Measurements from ENCODE around the gene TCEANC2.

DNA sequence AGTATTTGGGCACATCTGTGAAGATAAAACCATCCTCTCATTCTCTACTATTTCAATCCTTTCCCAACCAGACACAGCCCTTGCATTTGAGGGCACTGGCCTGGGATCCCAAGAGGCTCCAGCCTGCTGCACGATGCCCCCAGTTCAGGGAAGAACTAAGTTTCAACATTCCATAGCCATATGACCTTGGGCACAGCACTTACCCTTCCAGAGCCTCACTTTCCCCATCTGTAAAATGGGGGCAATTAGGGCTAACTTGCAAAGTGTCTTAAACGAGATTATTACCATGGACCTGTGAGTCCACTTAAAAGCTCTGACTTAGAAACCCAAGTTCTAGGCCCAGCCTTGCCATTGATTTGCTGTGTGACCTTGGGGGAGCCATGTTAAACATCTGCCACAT lies 76.5 kb downstream of the TCEANC2 start:
- TF ChIP-seq, protein P1, sequence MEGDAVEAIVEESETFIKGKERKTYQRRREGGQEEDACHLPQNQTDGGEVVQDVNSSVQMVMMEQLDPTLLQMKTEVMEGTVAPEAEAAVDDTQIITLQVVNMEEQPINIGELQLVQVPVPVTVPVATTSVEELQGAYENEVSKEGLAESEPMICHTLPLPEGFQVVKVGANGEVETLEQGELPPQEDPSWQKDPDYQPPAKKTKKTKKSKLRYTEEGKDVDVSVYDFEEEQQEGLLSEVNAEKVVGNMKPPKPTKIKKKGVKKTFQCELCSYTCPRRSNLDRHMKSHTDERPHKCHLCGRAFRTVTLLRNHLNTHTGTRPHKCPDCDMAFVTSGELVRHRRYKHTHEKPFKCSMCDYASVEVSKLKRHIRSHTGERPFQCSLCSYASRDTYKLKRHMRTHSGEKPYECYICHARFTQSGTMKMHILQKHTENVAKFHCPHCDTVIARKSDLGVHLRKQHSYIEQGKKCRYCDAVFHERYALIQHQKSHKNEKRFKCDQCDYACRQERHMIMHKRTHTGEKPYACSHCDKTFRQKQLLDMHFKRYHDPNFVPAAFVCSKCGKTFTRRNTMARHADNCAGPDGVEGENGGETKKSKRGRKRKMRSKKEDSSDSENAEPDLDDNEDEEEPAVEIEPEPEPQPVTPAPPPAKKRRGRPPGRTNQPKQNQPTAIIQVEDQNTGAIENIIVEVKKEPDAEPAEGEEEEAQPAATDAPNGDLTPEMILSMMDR (IDR thresholded peaks at IDR 0.05; ENCODE audit: low read depth, low read length) = no peak
- no peak for TF ChIP-seq POLR2A (IDR thresholded peaks at IDR 0.05; ENCODE audit: extremely low read depth, insufficient read length)
- TF ChIP-seq, protein P2, sequence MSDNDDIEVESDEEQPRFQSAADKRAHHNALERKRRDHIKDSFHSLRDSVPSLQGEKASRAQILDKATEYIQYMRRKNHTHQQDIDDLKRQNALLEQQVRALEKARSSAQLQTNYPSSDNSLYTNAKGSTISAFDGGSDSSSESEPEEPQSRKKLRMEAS (IDR thresholded peaks at IDR 0.05; ENCODE audit: low read depth, low read length) = no peak
